Nephron progenitor cell (in vitro differentiated cells): ENCODE measurements around the gene XKR7.

Source experiments
- DNase-seq: peaks from one replicate; pipeline ENCODE4 v3.0.0; 2021
- H3K27ac Mint-ChIP-seq: 2 replicates; pipeline ENCODE4 v1.8.0; 2021; ENCODE audit warnings: mild to moderate bottlenecking, moderate library complexity, mixed read lengths
- H3K27me3 Mint-ChIP-seq: 2 replicates; pipeline ENCODE4 v1.8.0; 2021; ENCODE audit warnings: mild to moderate bottlenecking, low read depth, mixed read lengths; ENCODE audit not compliant: poor library complexity
- H3K36me3 Mint-ChIP-seq: 2 replicates; pipeline ENCODE4 v1.8.0; 2021; ENCODE audit warnings: low read depth, mixed read lengths
- H3K4me1 Mint-ChIP-seq: 2 replicates; pipeline ENCODE4 v1.8.0; 2021; ENCODE audit warnings: mixed read lengths
- H3K4me3 Mint-ChIP-seq: 2 replicates; pipeline ENCODE4 v1.8.0; 2021; ENCODE audit warnings: mild to moderate bottlenecking, moderate library complexity, mixed read lengths
- H3K9me3 Mint-ChIP-seq: 2 replicates; pipeline ENCODE4 v1.8.0; 2021; ENCODE audit warnings: mild to moderate bottlenecking, moderate library complexity, mixed read lengths
- TF ChIP-seq, protein P1 (sequence below): fragments of 200-600 bp; sonication (generic); IDR thresholded peaks from 2 replicates; pipeline ENCODE4 v1.5.0; 2021; ENCODE audit warnings: antibody characterized with exemption

The XKR7 gene

DNA sequence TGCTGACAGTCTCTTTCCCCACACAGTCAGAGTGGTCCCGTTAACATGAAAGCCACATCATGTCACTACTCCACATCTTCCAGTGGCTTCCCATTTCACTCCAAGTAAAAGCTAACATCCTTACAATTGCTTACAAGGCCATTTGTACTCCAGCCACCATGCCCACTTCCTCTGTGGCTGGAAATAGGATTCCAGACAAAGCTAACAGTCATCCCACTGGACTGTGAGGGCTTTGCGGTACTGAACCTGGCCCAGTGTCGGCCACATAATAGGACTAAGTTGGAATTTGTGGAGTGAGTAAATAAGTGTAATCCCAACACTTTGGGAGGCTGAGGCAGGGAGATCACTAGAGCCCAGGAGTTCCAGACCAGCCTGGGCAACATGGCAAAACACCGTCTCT is 53.1 kb downstream of the XKR7 start:
- DNase-seq = no peak
- H3K4me1 Mint-ChIP-seq = peaks cover 29% of the 10 kb centered on the region
- H3K27ac Mint-ChIP-seq = no peak overlapping the region
- H3K4me3 Mint-ChIP-seq = peak overlapping the region; percentile 69
- H3K27me3 Mint-ChIP-seq = peaks cover 48% of the 10 kb centered on the region
- no peaks in the 10 kb centered on the region for H3K36me3 Mint-ChIP-seq
- H3K9me3 Mint-ChIP-seq = no peaks in the 10 kb centered on the region
- TF ChIP-seq, protein P1, sequence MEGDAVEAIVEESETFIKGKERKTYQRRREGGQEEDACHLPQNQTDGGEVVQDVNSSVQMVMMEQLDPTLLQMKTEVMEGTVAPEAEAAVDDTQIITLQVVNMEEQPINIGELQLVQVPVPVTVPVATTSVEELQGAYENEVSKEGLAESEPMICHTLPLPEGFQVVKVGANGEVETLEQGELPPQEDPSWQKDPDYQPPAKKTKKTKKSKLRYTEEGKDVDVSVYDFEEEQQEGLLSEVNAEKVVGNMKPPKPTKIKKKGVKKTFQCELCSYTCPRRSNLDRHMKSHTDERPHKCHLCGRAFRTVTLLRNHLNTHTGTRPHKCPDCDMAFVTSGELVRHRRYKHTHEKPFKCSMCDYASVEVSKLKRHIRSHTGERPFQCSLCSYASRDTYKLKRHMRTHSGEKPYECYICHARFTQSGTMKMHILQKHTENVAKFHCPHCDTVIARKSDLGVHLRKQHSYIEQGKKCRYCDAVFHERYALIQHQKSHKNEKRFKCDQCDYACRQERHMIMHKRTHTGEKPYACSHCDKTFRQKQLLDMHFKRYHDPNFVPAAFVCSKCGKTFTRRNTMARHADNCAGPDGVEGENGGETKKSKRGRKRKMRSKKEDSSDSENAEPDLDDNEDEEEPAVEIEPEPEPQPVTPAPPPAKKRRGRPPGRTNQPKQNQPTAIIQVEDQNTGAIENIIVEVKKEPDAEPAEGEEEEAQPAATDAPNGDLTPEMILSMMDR = no peak

DNA sequence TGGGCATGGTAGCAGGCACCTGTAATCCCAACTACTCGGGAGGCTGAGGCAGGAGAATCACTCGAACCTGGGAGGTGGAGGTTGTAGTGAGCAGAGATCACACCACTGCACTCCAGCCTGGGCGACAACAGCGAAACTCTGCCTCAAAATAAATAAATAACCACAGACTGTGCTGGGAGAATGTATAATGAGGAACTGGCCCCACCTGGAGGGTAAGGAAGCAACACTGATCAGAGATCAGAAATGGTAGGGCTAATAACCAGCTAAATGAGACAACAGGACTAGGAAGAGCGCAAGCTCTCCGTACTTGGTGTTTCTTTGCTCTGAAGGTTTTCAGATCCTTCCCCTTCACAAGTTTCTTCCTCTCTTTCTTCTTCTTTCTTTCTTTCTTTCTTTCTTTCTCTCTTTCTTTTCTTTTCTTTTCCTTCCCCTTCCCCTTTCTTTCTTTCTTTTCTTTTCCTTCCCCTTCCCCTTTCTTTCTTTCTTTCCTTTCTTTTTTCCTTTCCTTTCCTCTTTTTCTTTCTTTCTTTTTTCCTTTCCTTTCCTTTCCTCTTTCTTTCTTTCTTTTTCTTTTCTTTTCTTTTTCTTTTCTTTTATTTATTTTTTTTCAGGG is 56.8 kb downstream of the XKR7 start:
- TF ChIP-seq, protein P1 = no peak
- no peak for DNase-seq
- peaks cover 40% of the 10 kb centered on the region for H3K4me1 Mint-ChIP-seq
- H3K36me3 Mint-ChIP-seq = no peaks in the 10 kb centered on the region
- H3K27ac Mint-ChIP-seq = no peak overlapping the region
- no peak overlapping the region for H3K4me3 Mint-ChIP-seq
- H3K27me3 Mint-ChIP-seq = peaks cover 21% of the 10 kb centered on the region
- H3K9me3 Mint-ChIP-seq = no peaks in the 10 kb centered on the region

DNA sequence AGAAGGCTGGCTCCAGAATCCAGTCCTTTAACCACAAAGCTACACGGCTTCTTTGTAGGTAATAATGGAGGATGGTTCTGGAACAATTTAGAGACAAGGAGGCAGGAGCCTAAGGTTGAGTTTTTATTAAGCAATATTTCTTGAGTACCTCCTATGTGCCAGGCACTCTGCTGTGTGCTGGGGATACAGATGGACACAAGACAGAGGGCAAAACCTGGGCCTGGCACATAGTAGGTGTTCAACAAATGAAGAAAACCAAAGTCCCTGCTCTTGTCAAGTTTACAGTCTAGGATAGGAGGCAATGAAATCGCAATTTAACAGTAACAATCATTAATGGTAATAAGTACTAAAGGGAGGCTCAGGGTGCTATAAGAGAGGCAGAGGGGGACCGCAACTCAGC is 59.7 kb downstream of the XKR7 start:
- Mint-ChIP-seq H3K27ac (no peak overlapping the region), H3K36me3 (no peaks in the 10 kb centered on the region), H3K4me1 (peaks cover 29% of the 10 kb centered on the region), H3K9me3 (no peaks in the 10 kb centered on the region), H3K27me3 (peaks cover 6% of the 10 kb centered on the region), H3K4me3 (peak overlapping the region; percentile 77)
- no peak for DNase-seq
- TF ChIP-seq, protein P1 = no peak

DNA sequence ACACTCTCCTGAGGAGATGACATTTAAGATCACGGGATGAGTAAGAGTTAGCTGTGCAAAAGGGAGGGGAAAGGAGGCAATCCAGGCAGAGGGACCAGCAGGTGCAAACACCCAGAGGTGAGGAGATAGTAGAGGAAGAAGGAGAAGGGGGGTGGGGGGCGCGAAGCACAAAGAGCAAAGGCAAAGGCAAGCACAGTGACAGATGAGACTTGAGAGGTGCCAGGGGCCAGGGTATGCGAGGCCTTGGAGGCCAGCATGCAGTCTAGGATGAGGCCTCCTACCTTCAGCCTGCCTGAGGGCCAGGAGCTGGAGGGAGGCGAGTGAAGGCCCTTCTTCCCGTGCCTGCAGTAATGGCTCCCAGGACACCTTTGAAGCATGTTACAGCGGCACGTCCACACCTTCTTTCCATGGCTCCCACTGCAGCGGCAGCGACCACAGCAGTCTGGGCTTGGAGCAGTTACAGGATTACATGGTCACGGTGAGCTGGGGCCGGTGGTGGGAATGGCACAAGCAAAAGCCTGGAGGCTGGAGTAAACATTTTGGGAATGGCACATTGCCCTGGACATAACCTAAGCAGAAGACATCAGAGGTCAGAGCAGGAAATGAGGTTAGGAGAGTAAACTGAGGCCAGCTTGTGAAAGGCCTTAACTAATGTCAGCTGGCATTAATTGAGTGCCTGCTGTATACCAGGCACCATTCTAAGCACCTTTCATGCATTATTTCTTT is 60.9 kb downstream of the XKR7 start:
- peaks cover 29% of the 10 kb centered on the region for H3K4me1 Mint-ChIP-seq

DNA sequence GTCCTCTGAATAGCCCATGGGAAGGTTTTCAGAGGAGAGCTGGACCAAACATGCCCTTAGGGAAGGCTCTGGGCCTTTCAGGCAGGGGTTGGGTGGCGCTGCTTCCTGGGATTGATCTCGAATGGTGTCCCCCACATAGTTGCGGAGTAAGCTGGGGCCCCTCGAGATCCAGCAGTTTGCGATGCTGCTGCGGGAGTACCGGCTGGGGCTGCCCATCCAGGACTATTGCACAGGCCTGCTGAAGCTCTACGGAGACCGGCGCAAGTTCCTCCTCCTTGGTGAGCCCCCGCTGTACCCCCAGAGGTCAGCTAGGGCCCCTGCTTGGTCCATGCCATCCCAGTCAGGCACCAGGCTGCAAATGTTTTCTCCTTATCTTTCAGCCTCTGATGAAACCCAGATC is 61.6 kb downstream of the XKR7 start:
- H3K36me3 Mint-ChIP-seq = no peaks in the 10 kb centered on the region
- TF ChIP-seq, protein P1 = no peak
- H3K9me3 Mint-ChIP-seq = no peaks in the 10 kb centered on the region
- DNase-seq = no peak
- H3K27me3 Mint-ChIP-seq = peaks cover 10% of the 10 kb centered on the region
- peak overlapping the region; percentile 69 for H3K4me3 Mint-ChIP-seq
- H3K4me1 Mint-ChIP-seq = peaks cover 29% of the 10 kb centered on the region
- H3K27ac Mint-ChIP-seq = no peak overlapping the region

More for the DNA sequence above, 60.9 kb downstream of the XKR7 start:
- DNase-seq = peak; percentile 70
- no peak overlapping the region for H3K27ac Mint-ChIP-seq
- H3K27me3 Mint-ChIP-seq = peaks cover 10% of the 10 kb centered on the region
- H3K9me3 Mint-ChIP-seq = no peaks in the 10 kb centered on the region
- peak overlapping the region; percentile 77 for H3K4me3 Mint-ChIP-seq
- no peaks in the 10 kb centered on the region for H3K36me3 Mint-ChIP-seq
- TF ChIP-seq, protein P1 = no peak
